Omental fat pad (tissue), 4 donors: ENCODE measurements around the gene SOX12. TPM values are rescaled to one million over a fixed set of nuclear protein-coding genes. Genes with fewer than 3 reads are reported as not detected.
A peak's percentile ranks its signal among the peaks of the same experiment; 100 is the strongest.

ENCODE experiments used
- ATAC-seq: fragments of 150-250 bp; one replicate; pipeline ENCODE4 v1.9.1; 2016; ENCODE audit warnings: mild to moderate bottlenecking, moderate library complexity; ENCODE audit not compliant: low FRiP score
- DNase-seq: peaks from one replicate; pipeline ENCODE4 v3.0.0-alpha.2; 2019; ENCODE audit warnings: low spot score
- total RNA-seq, 4 donors: library from RNA; depleted of rRNA; stranded (reverse); fragments of >200 nt; gene quantifications; one replicate each; pipeline ENCODE4 v1.1.0, GENCODE V29; 2016
- TF ChIP-seq, protein P1 (sequence below), 3 donors: fragments of 450-650 bp; IDR thresholded peaks; one replicate each; pipeline ENCODE4 v1.5.1; 2016 to 2017; ENCODE audit warnings: antibody characterized with exemption in 3 of 3, mild to moderate bottlenecking in 3 of 3, moderate library complexity in 2 of 3

The SOX12 gene
- total RNA-seq, 4 donors from 2014 or later = 2.0 to 3.3 (median 2.5) TPM

DNA sequence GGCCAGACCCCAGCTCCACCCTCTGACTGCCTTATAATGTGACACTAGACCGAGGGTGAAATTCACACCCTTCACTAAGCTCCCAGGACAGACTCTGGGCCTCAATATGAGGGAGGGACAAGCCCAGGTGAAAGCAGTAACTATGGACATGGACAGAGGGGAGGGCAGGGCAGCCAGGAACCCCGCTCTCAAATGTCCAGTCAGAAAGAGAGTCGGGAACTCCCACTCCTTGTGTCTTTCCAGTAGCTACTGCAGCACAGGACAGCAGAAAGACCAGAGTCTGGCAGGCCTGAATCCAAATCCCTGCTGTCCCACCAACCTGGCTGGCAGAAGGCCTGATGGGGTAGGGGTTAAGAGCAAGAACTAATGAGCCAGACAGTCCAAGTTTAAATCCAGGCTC is 41.2 kb upstream of the SOX12 start:
- TF ChIP-seq, protein P1, sequence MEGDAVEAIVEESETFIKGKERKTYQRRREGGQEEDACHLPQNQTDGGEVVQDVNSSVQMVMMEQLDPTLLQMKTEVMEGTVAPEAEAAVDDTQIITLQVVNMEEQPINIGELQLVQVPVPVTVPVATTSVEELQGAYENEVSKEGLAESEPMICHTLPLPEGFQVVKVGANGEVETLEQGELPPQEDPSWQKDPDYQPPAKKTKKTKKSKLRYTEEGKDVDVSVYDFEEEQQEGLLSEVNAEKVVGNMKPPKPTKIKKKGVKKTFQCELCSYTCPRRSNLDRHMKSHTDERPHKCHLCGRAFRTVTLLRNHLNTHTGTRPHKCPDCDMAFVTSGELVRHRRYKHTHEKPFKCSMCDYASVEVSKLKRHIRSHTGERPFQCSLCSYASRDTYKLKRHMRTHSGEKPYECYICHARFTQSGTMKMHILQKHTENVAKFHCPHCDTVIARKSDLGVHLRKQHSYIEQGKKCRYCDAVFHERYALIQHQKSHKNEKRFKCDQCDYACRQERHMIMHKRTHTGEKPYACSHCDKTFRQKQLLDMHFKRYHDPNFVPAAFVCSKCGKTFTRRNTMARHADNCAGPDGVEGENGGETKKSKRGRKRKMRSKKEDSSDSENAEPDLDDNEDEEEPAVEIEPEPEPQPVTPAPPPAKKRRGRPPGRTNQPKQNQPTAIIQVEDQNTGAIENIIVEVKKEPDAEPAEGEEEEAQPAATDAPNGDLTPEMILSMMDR (IDR thresholded peaks at IDR 0.05) = no peak
- ATAC-seq (no peak), DNase-seq (no peak)

DNA sequence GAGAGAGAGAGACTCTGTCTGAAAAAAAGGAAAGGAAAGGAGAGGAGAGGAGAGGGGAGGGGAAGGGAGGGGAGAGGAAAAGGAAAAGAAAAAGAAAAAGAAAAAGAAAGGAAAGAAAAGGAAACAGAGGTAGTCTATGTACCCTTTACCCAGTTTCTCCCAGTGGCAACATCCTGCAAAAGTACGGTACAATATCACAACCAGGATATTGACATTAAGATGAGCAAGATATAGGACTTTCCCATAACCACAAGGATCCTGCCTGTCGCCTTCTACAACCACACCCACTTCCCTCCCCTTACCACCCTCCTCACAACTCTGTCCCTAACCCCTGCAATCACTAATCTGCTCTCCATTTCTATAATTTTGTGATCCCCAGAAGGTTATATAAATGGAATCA is 38.8 kb upstream of the SOX12 start:
- DNase-seq (no peak), ATAC-seq (no peak)
- TF ChIP-seq, protein P1 (IDR thresholded peaks at IDR 0.05) = no peak

DNA sequence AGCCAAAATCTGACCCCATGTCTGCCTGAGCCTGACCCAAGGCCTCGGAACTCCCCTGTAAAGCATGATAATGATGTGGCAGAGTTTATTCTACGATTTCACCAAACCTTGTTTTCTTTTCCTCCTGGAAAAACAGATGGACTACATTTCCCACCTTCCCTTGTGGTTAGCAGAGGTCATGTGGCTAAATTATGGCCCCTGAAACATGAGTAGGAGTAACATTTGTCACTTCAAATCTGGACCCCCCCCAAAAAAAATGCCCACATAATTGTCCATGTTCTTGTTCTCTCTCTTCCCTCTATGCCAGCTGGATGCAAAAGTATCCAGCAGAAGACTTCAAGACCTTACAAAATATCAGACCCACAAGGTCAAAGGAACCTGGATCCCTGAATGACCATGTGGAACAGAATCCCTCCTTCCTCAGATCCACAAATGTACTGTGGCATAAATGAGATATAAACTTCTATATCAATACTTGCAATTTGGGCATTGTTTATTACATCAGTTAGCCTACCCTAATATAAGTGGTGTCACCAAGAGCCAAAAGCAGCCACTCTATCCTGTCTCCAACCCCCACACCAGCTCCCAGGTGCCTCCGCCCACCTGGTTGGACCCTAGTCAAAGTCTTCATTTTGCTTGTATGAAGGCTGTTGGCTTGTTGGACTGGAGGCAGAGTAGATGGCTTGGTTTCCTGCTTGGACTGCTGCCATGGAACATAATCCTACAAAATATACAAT is 36.2 kb upstream of the SOX12 start:
- ATAC-seq (no peak), DNase-seq (no peak)
- TF ChIP-seq, protein P1 (IDR thresholded peaks at IDR 0.05) = no peak

DNA sequence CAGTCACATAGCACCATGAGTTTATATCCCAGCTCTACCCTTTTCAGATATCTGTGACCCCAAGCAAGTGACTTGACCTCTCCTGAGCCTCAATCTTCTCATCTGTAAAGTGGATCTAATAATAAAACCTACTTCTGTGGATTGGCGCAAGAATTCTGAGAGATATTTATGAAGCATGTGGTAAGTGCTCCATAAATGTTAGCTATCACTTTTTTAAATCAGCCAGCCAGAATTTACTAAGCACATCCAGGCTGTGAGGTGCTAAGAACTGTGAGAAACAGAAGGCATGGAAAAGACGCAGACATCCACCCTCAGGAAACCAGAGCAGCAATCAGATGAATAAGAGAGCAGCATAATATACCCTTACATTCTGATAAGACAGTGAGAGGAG is 35.7 kb upstream of the SOX12 start:
- DNase-seq (no peak), ATAC-seq (no peak)
- TF ChIP-seq, protein P1 (IDR thresholded peaks at IDR 0.05) = no peak

DNA sequence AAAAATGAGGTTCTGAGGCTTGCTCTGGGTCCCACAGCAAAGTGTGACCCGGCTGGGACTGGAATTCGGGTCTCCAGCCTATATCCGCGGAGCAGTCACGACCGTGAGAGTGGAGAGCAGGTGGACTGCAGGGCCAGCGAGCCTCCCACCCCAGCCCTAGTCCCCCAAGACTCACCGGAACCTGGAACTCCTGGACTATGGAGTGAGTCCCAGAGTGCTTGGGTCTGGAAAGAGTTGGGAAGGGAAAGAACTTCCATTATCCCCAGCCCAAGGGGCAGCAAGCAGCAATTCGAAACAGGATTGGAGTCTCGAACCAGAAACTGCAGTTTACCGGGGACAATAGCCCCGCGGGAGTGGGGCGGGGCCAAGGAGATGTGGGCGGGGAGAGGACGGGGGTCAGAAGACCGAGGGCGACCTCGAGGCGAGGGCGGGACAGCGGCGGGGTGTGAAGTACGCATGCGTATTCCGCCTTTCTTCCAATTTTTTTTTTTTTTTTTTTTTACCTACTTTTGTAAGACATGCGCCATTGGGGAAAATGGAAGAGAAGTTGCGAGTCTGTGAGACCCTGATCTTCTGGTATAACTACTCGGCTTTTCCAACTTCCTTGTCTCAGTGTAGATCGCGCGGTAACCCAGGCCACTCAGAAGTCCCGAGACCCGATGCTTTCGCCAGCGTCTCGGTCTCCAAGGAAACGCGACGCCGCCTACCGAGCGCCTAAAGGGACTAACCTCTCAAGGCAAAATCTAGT is 35.1 kb upstream of the SOX12 start, which contains the start of gene C20orf96:
TSS of gene C20orf96 (minus strand) at position 667 of the 748 bp plus-strand sequence. CDS start at position 527, 140 bp downstream.
- ATAC-seq (peak; percentile 96), DNase-seq (peak; percentile 76)
- TF ChIP-seq, protein P1 (IDR thresholded peaks at IDR 0.05) = no peak

DNA sequence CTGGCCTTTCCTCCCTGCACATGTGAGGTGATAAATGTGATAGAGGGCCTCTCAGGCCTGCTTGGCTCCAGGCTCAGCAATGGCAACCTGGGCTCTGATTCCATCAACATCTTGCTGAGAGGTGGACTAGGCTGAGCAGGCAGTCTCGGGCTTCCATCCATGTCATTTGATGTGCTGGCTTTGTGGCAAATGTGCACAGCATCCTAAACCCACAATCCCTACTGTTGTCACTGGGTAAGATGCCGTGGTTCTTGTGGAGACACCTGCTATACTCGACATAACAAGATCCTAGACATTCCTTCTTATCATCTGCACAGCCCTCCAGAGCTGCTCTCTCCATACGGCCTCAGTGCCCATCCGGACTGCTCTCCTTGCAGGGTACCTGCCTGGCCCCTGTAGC is 30.8 kb upstream of the SOX12 start:
- DNase-seq (no peak), ATAC-seq (no peak)
- TF ChIP-seq, protein P1 (IDR thresholded peaks at IDR 0.05) = no peak
